Lower leg skin (tissue), 3 donors: ENCODE results near the gene SMNDC1.
"Not testable (repeated sequence)": the region's sequence is repeated elsewhere in the genome, so short reads cannot be mapped to it uniquely, and the experiment has no call there.

Source experiments
- POLR2A ChIP-seq, 2 donors: fragments of 450-650 bp; IDR thresholded peaks; one replicate each; pipeline ENCODE4 v1.6.1; 2016 to 2017; ENCODE audit warnings: antibody characterized with exemption in 2 of 2, mild to moderate bottlenecking in 1 of 2, moderate library complexity in 1 of 2
- TF ChIP-seq, protein P1 (sequence below), 3 donors: fragments of 450-650 bp; IDR thresholded peaks; one replicate each; pipeline ENCODE4 v1.5.1; 2016; ENCODE audit warnings: antibody characterized with exemption in 3 of 3, mild to moderate bottlenecking in 3 of 3, moderate library complexity in 2 of 3

DNA sequence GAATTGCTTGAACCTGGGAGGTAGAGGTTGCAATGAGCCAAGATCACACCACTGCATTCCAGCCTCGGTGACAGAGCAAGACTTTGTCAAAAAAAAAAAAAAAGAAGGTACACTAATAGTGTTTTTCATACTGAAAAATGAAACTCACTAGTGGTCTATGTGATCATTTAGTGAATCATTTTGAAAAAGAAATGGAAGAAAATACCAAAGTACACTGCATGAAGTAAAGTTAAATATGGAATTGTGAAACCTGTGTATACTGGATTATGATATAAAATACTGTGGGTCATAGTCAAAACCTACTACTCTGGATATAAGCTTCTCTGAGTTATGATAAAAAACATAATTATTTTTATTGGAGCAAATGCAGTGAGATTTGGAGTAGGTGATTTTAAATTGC, 55.2 kb downstream of the SMNDC1 start:
- TF ChIP-seq, protein P1, sequence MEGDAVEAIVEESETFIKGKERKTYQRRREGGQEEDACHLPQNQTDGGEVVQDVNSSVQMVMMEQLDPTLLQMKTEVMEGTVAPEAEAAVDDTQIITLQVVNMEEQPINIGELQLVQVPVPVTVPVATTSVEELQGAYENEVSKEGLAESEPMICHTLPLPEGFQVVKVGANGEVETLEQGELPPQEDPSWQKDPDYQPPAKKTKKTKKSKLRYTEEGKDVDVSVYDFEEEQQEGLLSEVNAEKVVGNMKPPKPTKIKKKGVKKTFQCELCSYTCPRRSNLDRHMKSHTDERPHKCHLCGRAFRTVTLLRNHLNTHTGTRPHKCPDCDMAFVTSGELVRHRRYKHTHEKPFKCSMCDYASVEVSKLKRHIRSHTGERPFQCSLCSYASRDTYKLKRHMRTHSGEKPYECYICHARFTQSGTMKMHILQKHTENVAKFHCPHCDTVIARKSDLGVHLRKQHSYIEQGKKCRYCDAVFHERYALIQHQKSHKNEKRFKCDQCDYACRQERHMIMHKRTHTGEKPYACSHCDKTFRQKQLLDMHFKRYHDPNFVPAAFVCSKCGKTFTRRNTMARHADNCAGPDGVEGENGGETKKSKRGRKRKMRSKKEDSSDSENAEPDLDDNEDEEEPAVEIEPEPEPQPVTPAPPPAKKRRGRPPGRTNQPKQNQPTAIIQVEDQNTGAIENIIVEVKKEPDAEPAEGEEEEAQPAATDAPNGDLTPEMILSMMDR (IDR thresholded peaks at IDR 0.05): not testable (repeated sequence)
- not testable (repeated sequence) for TF ChIP-seq POLR2A (IDR thresholded peaks at IDR 0.05)
